A673 (cell line): ENCODE measurements around the gene TCTN3.

Experiments used
- CTCF ChIP-seq: fragments of 300-800, 200-600 bp; sonication (generic); conservative IDR thresholded peaks from 2 replicates; pipeline ENCODE4 v1.5.1; 2017; ENCODE audit warnings: low read depth, mild to moderate bottlenecking, antibody characterized with exemption, low read length, moderate library complexity, mixed read lengths
- EZH2 ChIP-seq: fragments of 200-600 bp; sonication (generic); IDR thresholded peaks from 2 replicates; pipeline ENCODE4 v1.6.1; 2017; ENCODE audit warnings: borderline replicate concordance, low read depth, mild to moderate bottlenecking, mixed read lengths, antibody characterized with exemption, low read length; ENCODE audit not compliant: poor library complexity, severe bottlenecking

DNA sequence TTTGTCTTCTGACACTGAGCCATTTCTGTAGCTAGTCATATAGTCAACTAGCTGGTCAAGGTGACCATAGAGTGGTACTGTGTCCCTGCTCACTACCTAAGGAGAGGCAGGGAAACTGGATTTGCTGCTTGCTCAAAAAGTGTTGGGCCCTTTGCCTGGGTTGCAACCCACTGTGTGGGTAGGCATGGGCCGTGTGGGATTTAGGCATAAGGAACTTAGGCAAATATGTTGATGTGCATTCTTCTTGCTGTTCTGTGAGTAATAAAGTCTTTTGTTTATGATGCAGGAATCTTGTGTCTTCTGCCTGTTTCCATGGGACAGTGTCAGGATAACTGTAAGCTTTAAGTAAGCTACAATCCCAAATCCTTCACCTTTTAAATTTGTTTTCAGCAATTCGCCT is 23.1 kb upstream of the TCTN3 start:
- no peak for TF ChIP-seq CTCF
- no peak for TF ChIP-seq EZH2
